Spinal cord (tissue), 10 donors: ENCODE results near the gene COG5. TPM values are rescaled to one million over a fixed set of nuclear protein-coding genes. Genes with fewer than 3 reads are reported as not detected.
A peak's percentile ranks its signal among the peaks of the same experiment; 100 is the strongest.

ENCODE experiments used
- DNase-seq, 6 donors: peaks; one replicate each; pipeline versions ENCODE4 v3.0.0 to v3.0.0-alpha.2; 2013 to 2015; ENCODE audit warnings: low spot score in 6 of 6, low read depth in 4 of 6
- H3K27ac ChIP-seq: one replicate; pipeline ENCODE4 v1.5.1; 2013; ENCODE audit warnings: low read depth, low read length, control low read depth
- H3K27me3 ChIP-seq: one replicate; pipeline ENCODE4 v1.6.1; 2013; ENCODE audit warnings: low read length; ENCODE audit not compliant: control insufficient read depth, insufficient read depth
- H3K36me3 ChIP-seq: one replicate; pipeline ENCODE4 v1.6.1; 2013; ENCODE audit warnings: low read length; ENCODE audit not compliant: control insufficient read depth, insufficient read depth
- H3K4me1 ChIP-seq: one replicate; pipeline ENCODE4 v1.6.1; 2013; ENCODE audit warnings: low read length; ENCODE audit not compliant: control insufficient read depth, insufficient read depth
- H3K4me3 ChIP-seq: one replicate; pipeline ENCODE4 v1.5.1; 2013; ENCODE audit warnings: low read depth, low read length, control low read depth
- H3K9me3 ChIP-seq: one replicate; pipeline ENCODE4 v1.6.1; 2013; ENCODE audit warnings: low read length; ENCODE audit not compliant: control insufficient read depth, insufficient read depth
- WGBS: methylation state at CpG from one replicate; pipeline ENCODE4 v1.1.5; 2013; ENCODE audit warnings: missing lambda C conversion rate; ENCODE audit not compliant: insufficient coverage; 5-methylcytosine and 5-hydroxymethylcytosine counted together
- polyA plus RNA-seq, 2 donors: library from polyadenylated mRNA; unstranded; fragments of 120-200 nt; gene quantifications; one replicate each; pipeline ENCODE4 v1.2.1, GENCODE V29; 2013; ENCODE audit not compliant: insufficient read length in 2 of 2
- total RNA-seq, 2 donors: library from RNA; depleted of rRNA in 1 of 2; stranded (reverse); fragments of 120-200 nt in 1 of 2; fragments of >200 nt in 1 of 2; gene quantifications; one replicate each; pipeline versions ENCODE4 v1.2.3 to v1.2.4, GENCODE V29; 2013 to 2014
- donor health status: healthy.

COG5 gene
- total and polyA plus RNA-seq, 4 donors = 18.9 to 48.2 (median 31.5) TPM

GRCh38 chr7:107472116-107472515 is 91.6 kb downstream of the COG5 start:
- no peaks in the 10 kb centered on the region for H3K36me3 ChIP-seq
- peak overlapping the region; percentile 14 for H3K4me3 ChIP-seq
- no peak overlapping the region for H3K27ac ChIP-seq
- WGBS = no CpG with 5 or more reads among the region's 3 CpGs
- H3K27me3 ChIP-seq = no peaks in the 10 kb centered on the region
- no peaks in the 10 kb centered on the region for H3K4me1 ChIP-seq
- peak in 1 of 6 donors; percentile 47 for DNase-seq
- H3K9me3 ChIP-seq = no peaks in the 10 kb centered on the region

- no CpG with 5 or more reads among the region's 3 CpGs for WGBS
- no peaks in the 10 kb centered on the region for H3K4me1 ChIP-seq
- DNase-seq = peak in 1 of 6 donors; percentile 79
- no peak overlapping the region for H3K27ac ChIP-seq
- H3K9me3 ChIP-seq = no peaks in the 10 kb centered on the region
- no peaks in the 10 kb centered on the region for H3K36me3 ChIP-seq
- peak overlapping the region; percentile 36 for H3K4me3 ChIP-seq
- no peaks in the 10 kb centered on the region for H3K27me3 ChIP-seq
Measured at GRCh38 chr7:107471292-107472070, 92.2 kb downstream of the COG5 start.

GRCh38 chr7:107469929-107470328 is 93.8 kb downstream of the COG5 start, which contains the start of gene GPR22:
GPR22 (plus strand) TSS chr7:107470057; CDS start chr7:107474061, 4,004 bp downstream.
- no CpG with 5 or more reads among the region's 4 CpGs for WGBS
- Histone ChIP-seq H3K27ac (no peak within 1 kb of the TSS), H3K36me3 (no peaks in the 10 kb centered on the region), H3K27me3 (no peaks in the 10 kb centered on the region), H3K9me3 (no peaks in the 10 kb centered on the region), H3K4me1 (no peaks in the 10 kb centered on the region), H3K4me3 (peak within 1 kb of the TSS; percentile 36)
- DNase-seq = peak in 5 of 6 donors; percentile 39 to 93 (median 55)

- no peak for DNase-seq
- Histone ChIP-seq H3K27me3 (no peaks in the 10 kb centered on the region), H3K4me1 (no peaks in the 10 kb centered on the region), H3K4me3 (no peak overlapping the region), H3K9me3 (no peaks in the 10 kb centered on the region), H3K36me3 (no peaks in the 10 kb centered on the region), H3K27ac (no peak overlapping the region)
- no CpG with 5 or more reads among the region's 1 CpG for WGBS
Measured at GRCh38 chr7:107468824-107469223, 94.9 kb downstream of the COG5 start.

DNA sequence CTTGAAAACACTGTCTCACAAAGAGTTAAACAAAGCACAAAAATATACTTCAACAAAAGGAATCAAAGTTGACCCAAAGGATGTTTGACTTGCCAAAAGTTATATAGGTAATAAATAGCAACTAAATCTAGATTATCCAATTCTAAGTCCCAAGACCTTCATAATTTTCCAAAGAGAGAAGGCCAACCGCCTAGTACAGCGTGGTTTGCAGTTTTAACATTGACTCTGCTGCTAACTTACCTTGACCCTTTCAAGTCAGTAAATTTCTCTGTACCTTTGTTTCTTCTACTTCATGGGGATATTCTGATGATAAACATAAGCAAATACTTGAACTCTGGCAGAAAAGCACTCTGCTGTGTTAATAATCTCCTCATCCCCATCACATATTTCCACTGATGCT is 95.7 kb downstream of the COG5 start:
- no peak overlapping the region for H3K27ac ChIP-seq
- H3K9me3 ChIP-seq = no peaks in the 10 kb centered on the region
- 60% methylated on average over 1 of the region's 2 CpGs for WGBS
- no peak for DNase-seq
- no peaks in the 10 kb centered on the region for H3K4me1 ChIP-seq
- no peaks in the 10 kb centered on the region for H3K36me3 ChIP-seq
- no peaks in the 10 kb centered on the region for H3K27me3 ChIP-seq
- no peak overlapping the region for H3K4me3 ChIP-seq

- Histone ChIP-seq H3K4me1 (no peaks in the 10 kb centered on the region), H3K27ac (no peak overlapping the region), H3K9me3 (no peaks in the 10 kb centered on the region), H3K4me3 (no peak overlapping the region), H3K27me3 (no peaks in the 10 kb centered on the region), H3K36me3 (no peaks in the 10 kb centered on the region)
- peak in 1 of 6 donors; percentile 29 for DNase-seq
- no CpG with 5 or more reads among the region's 3 CpGs for WGBS
Measured at GRCh38 chr7:107464666-107465226, 99.0 kb downstream of the COG5 start.

GRCh38 chr7:107463139-107464078 is 100.3 kb downstream of the COG5 start:
- 71% methylated on average over 2 of the region's 6 CpGs for WGBS
- Histone ChIP-seq H3K4me1 (no peaks in the 10 kb centered on the region), H3K27ac (no peak overlapping the region), H3K36me3 (no peaks in the 10 kb centered on the region), H3K4me3 (no peak overlapping the region), H3K9me3 (no peaks in the 10 kb centered on the region), H3K27me3 (no peaks in the 10 kb centered on the region)
- peak in 2 of 6 donors; percentile 80 to 87 for DNase-seq

DNA sequence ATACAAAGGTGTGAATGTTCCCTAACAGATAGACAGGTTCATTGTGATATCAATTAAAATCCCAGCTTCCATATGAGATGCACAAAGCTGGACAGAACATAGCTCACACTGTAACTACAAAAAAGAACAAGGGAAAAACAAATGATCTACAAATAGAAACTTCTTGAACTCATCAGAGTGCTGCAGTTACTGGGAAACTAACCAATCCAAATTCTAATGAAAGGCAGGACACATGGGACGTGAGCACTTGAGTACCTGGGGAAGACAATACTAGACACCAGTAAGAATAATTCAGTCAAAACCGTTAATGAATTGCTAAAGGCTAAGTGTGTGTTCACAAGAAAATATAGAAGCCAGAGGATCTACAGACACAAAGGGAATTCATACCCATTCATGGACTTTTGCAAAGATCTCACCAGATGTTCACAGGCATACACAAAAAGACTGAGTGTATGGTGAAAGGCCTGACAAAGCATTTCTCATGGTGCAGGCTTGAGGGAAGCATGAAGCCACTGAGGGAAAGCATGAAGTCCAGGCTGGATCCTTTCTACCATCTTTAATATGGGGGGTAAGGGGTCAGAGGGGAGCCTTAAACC is 101.7 kb downstream of the COG5 start:
- H3K4me3 ChIP-seq = no peak overlapping the region
- no peaks in the 10 kb centered on the region for H3K36me3 ChIP-seq
- WGBS = no CpG with 5 or more reads among the region's 2 CpGs
- DNase-seq = no peak
- no peaks in the 10 kb centered on the region for H3K27me3 ChIP-seq
- no peak overlapping the region for H3K27ac ChIP-seq
- no peaks in the 10 kb centered on the region for H3K4me1 ChIP-seq
- no peaks in the 10 kb centered on the region for H3K9me3 ChIP-seq

DNA sequence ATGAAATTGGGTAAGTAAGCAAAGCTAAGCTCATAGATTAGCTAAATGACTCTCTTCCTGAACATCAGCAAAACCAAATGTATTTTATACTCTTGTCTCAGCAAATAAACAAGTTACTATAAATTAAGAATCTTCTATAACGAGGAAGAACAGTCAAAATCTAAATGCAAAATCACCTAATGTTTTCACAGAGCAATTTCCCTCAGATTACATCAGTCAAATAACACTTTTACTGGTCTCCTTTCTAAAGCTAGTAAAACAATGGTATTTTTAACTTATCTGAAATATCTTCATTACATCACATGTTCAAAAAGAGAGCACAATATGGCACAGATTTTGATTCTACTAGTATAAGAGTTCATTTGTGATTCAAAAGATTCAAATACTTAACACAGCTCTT is 110.3 kb downstream of the COG5 start:
- no peaks in the 10 kb centered on the region for H3K36me3 ChIP-seq

More for the DNA sequence above, 110.3 kb downstream of the COG5 start:
- H3K4me1 ChIP-seq = no peaks in the 10 kb centered on the region
- no peak overlapping the region for H3K27ac ChIP-seq
- H3K27me3 ChIP-seq = no peaks in the 10 kb centered on the region
- H3K4me3 ChIP-seq = no peak overlapping the region
- H3K9me3 ChIP-seq = no peaks in the 10 kb centered on the region
- no CpG with 5 or more reads among the region's 1 CpG for WGBS
- DNase-seq = no peak
